ENCODE results near the gene SERTAD3.

DNA sequence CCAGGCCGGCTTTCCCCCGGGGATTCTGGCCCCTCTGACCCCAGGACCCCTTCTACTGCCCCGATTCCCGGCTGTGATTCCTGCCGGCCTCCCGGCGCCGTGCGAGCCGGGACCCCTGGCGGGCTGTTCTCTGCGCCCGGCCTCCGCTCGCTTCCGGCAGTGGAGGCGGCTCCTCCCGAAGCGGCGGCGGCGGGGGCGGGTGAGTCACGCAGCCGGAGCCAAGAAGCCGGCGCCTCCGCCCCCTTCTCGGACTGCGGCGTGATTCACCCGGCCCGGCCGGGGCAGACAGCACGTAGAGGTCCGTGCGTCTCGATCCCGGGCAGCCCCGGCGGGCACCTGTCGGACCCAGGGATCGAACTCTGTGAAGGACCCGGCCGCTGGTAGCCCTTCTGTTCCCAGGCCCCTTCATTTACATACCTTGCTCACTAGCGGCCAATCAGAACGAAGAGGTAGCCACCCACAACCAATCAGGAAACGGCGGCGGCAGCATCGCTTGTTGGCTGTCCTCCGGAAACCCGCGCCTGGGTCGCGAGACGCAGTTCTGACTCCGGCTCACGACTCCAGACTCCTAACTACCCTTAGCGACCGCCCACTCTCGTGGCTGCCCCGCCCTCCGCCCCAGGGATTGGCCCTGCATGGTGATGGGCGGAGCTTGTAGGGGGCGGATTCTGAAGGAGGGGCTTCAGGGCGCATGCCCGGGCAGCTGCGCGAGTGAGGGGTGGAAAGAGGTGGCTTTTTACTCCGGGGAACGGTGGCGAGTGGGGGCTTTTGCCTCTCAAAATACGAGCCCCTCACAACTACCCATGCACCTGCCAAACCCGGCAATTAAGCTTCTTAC lies 18.5 kb downstream of the SERTAD3 start, which contains the start of gene SERTAD1:
- peak; percentile 97 for TF ChIP-seq POLR2A (IDR thresholded peaks at IDR 0.05; ENCODE audit: low read length)
- no peak for TF ChIP-seq GATA1 (IDR thresholded peaks at IDR 0.05; ENCODE audit: low read depth, low read length)
